Rectal smooth muscle tissue (tissue), 1 donor: ENCODE data around the gene TMED6.

Experiments used
- H3K27ac ChIP-seq: one replicate; pipeline ENCODE4 v1.7.0; 2013; ENCODE audit warnings: low read depth, low read length, inconsistent platforms
- H3K27me3 ChIP-seq: one replicate; pipeline ENCODE4 v1.7.0; 2013; ENCODE audit warnings: low read length; ENCODE audit not compliant: control insufficient read depth, insufficient read depth
- H3K36me3 ChIP-seq: one replicate; pipeline ENCODE4 v1.7.0; 2013; ENCODE audit warnings: low read length; ENCODE audit not compliant: control insufficient read depth, insufficient read depth
- H3K4me1 ChIP-seq: one replicate; pipeline ENCODE4 v1.7.0; 2013; ENCODE audit warnings: low read length; ENCODE audit not compliant: control insufficient read depth, insufficient read depth
- H3K4me3 ChIP-seq: one replicate; pipeline ENCODE4 v1.7.0; 2013; ENCODE audit warnings: low read length
- H3K9ac ChIP-seq: one replicate; pipeline ENCODE4 v1.7.0; 2013; ENCODE audit warnings: low read length

TMED6 gene

GRCh38 chr16:69327585-69328310 lies 23.8 kb downstream of the TMED6 start:
- H3K9ac ChIP-seq: no peak overlapping the region

GRCh38 chr16:69326172-69326873 lies 25.3 kb downstream of the TMED6 start:
- H3K9ac ChIP-seq: no peak overlapping the region
- H3K27me3 ChIP-seq: no peaks in the 10 kb centered on the region
- H3K36me3 ChIP-seq: peaks cover 25% of the 10 kb centered on the region
- H3K27ac ChIP-seq: no peak overlapping the region
- no peak overlapping the region for H3K4me3 ChIP-seq
- peaks cover 8% of the 10 kb centered on the region for H3K4me1 ChIP-seq

More at GRCh38 chr16:69327585-69328310, 23.8 kb downstream of the TMED6 start:
- Histone ChIP-seq H3K4me1 (peaks cover 8% of the 10 kb centered on the region), H3K36me3 (peaks cover 19% of the 10 kb centered on the region), H3K27ac (no peak overlapping the region), H3K4me3 (no peak overlapping the region), H3K27me3 (no peaks in the 10 kb centered on the region)

GRCh38 chr16:69325784-69326171 lies 25.8 kb downstream of the TMED6 start:
- Histone ChIP-seq H3K4me3 (no peak overlapping the region), H3K4me1 (peaks cover 8% of the 10 kb centered on the region), H3K36me3 (peaks cover 31% of the 10 kb centered on the region), H3K9ac (no peak overlapping the region), H3K27ac (no peak overlapping the region), H3K27me3 (no peaks in the 10 kb centered on the region)

- Histone ChIP-seq H3K27ac (no peak overlapping the region), H3K4me3 (no peak overlapping the region), H3K36me3 (peaks cover 41% of the 10 kb centered on the region), H3K27me3 (no peaks in the 10 kb centered on the region), H3K4me1 (peaks cover 8% of the 10 kb centered on the region), H3K9ac (no peak overlapping the region)
These were observed 26.9 kb downstream of the TMED6 start for GRCh38 chr16:69324585-69325253.

GRCh38 chr16:69324013-69324531 lies 27.5 kb downstream of the TMED6 start:
- Histone ChIP-seq H3K27me3 (no peaks in the 10 kb centered on the region), H3K4me1 (peaks cover 2% of the 10 kb centered on the region), H3K27ac (no peak overlapping the region), H3K4me3 (no peak overlapping the region), H3K36me3 (peaks cover 48% of the 10 kb centered on the region), H3K9ac (no peak overlapping the region)

GRCh38 chr16:69323415-69323814 lies 28.2 kb downstream of the TMED6 start:
- no peaks in the 10 kb centered on the region for H3K27me3 ChIP-seq
- H3K4me1 ChIP-seq: no peaks in the 10 kb centered on the region
- no peak overlapping the region for H3K9ac ChIP-seq
- H3K4me3 ChIP-seq: no peak overlapping the region
- H3K27ac ChIP-seq: no peak overlapping the region
- H3K36me3 ChIP-seq: peaks cover 54% of the 10 kb centered on the region

GRCh38 chr16:69322343-69322742 lies 29.2 kb downstream of the TMED6 start:
- H3K4me3 ChIP-seq: no peak overlapping the region
- H3K9ac ChIP-seq: no peak overlapping the region
- peaks cover 57% of the 10 kb centered on the region for H3K36me3 ChIP-seq
- H3K27ac ChIP-seq: no peak overlapping the region
- H3K4me1 ChIP-seq: no peaks in the 10 kb centered on the region
- H3K27me3 ChIP-seq: no peaks in the 10 kb centered on the region

- Histone ChIP-seq H3K36me3 (peaks cover 65% of the 10 kb centered on the region), H3K4me3 (no peak overlapping the region), H3K27ac (no peak overlapping the region), H3K27me3 (no peaks in the 10 kb centered on the region), H3K4me1 (no peaks in the 10 kb centered on the region), H3K9ac (no peak overlapping the region)
These were observed 30.5 kb downstream of the TMED6 start for GRCh38 chr16:69321080-69321479.

GRCh38 chr16:69320740-69321073 lies 30.9 kb downstream of the TMED6 start:
- peaks cover 69% of the 10 kb centered on the region for H3K36me3 ChIP-seq
- no peaks in the 10 kb centered on the region for H3K4me1 ChIP-seq

GRCh38 chr16:69319826-69320739 lies 31.5 kb downstream of the TMED6 start:
- Histone ChIP-seq H3K27ac (no peak overlapping the region), H3K9ac (no peak overlapping the region), H3K4me3 (no peak overlapping the region), H3K36me3 (peaks cover 71% of the 10 kb centered on the region), H3K4me1 (no peaks in the 10 kb centered on the region), H3K27me3 (no peaks in the 10 kb centered on the region)

More at GRCh38 chr16:69320740-69321073, 30.9 kb downstream of the TMED6 start:
- H3K27ac ChIP-seq: no peak overlapping the region
- H3K9ac ChIP-seq: no peak overlapping the region
- no peak overlapping the region for H3K4me3 ChIP-seq
- H3K27me3 ChIP-seq: no peaks in the 10 kb centered on the region

GRCh38 chr16:69319381-69319780 lies 32.2 kb downstream of the TMED6 start:
- Histone ChIP-seq H3K27ac (no peak overlapping the region), H3K4me1 (no peaks in the 10 kb centered on the region), H3K27me3 (no peaks in the 10 kb centered on the region), H3K4me3 (no peak overlapping the region), H3K36me3 (peaks cover 70% of the 10 kb centered on the region), H3K9ac (no peak overlapping the region)

- H3K4me3 ChIP-seq: no peak overlapping the region
These were observed 32.7 kb downstream of the TMED6 start for GRCh38 chr16:69318911-69319289.

More at GRCh38 chr16:69318911-69319289, 32.7 kb downstream of the TMED6 start:
- Histone ChIP-seq H3K27ac (no peak overlapping the region), H3K9ac (no peak overlapping the region), H3K27me3 (no peaks in the 10 kb centered on the region), H3K4me1 (no peaks in the 10 kb centered on the region), H3K36me3 (peaks cover 67% of the 10 kb centered on the region)
